Ovary (tissue), 3 donors: ENCODE data around the gene GSK3B.

ENCODE experiments used
- CTCF ChIP-seq, 3 donors: fragments of 450-650 bp in 2 of 3; fragments of 200-600 bp in 1 of 3; IDR thresholded peaks; one replicate each; pipeline versions ENCODE4 v1.5.1 to v1.8.0; 2016 to 2022; ENCODE audit warnings: antibody characterized with exemption in 3 of 3, mild to moderate bottlenecking in 1 of 3
- EP300 ChIP-seq: sonication (generic); formaldehyde crosslinking; IDR thresholded peaks from one replicate; pipeline ENCODE4 v1.6.1; 2017; ENCODE audit warnings: antibody characterized with exemption
- POLR2A ChIP-seq: fragments of 450-650 bp; IDR thresholded peaks from one replicate; pipeline ENCODE4 v1.6.1; 2017; ENCODE audit warnings: antibody characterized with exemption, mild to moderate bottlenecking, moderate library complexity
- donor health status: DM: no; HTN: no; CAD: no.

GRCh38 chr3:119902061-119902460 lies 192.2 kb downstream of the GSK3B start:
- TF ChIP-seq CTCF (IDR thresholded peaks at IDR 0.05) (no peak), POLR2A (no peak), EP300 (no peak)
